Measurements from ENCODE around the gene HNRNPUL1.

The HNRNPUL1 gene

DNA sequence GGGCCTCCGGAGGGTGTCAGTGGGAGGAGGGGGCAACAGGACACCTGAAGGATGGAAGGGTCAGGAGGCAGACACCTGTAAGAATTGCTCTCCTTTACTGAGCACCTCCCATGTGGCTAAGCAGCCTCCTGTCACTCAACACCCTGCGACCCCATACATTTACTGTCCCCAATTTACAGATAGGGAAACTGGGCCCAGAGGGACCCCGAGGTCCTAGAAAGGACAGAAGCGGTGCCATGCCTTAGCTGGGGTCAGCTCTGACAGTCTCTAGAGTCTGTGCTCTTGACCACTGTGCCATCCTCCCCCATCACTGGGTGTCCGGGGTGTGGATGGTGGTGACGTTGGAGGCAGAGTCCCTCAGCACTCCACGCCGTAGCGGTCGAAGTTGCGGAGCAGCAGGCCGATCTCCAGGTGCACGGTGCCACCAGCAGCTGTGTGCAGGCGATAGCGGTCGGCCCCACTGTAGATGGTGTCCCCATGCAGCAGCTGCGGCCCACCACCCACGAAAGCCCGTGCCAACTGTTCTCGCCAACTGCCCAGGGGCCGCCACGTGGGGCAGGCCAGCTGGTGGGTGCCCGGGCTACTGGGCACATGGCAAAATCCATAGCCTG is 90.3 kb downstream of the HNRNPUL1 start:
- DNase-seq (ENCODE audit: low read depth): no peak

DNA sequence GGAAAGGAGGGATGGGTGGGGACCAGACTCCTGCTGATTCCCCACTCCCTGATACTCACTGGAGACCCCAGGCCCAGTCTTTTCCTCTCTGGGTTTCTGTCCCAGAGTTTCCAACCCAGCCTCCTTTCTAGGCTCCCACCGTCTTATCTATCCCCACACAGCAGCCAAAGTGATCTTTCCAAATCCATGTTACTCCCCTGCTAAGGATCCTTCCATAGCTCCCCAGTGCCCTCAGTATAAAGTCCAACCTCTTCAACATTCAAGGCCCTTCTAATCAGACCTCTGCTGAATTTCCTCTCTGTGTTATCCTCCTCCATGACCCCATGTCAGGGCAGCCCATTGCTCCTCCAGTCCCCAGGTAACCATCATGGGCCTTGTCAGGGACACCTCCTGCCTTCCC is 90.9 kb downstream of the HNRNPUL1 start:
- no peak for DNase-seq (ENCODE audit: low read depth)

DNA sequence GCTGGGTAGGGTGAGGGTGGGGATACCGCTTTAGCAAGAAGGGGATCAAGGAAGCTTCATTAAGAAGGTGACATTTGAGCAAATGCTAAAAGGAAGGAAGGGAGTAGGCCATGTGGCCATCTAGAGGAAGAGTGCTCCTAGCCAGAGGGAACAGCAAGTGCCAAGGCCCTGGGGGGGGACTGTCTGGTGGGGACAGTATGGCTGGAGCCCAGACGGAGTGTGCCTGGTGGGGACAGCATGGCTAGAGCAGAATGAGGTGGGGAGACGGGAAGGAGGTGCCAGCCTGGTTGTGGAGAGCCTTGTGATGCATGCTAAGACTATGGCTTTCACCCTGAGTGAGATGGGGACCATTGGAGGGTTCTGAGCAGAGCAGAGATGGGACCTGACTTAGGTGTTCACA is 91.6 kb downstream of the HNRNPUL1 start:
- no peak for DNase-seq (ENCODE audit: low read depth)

DNA sequence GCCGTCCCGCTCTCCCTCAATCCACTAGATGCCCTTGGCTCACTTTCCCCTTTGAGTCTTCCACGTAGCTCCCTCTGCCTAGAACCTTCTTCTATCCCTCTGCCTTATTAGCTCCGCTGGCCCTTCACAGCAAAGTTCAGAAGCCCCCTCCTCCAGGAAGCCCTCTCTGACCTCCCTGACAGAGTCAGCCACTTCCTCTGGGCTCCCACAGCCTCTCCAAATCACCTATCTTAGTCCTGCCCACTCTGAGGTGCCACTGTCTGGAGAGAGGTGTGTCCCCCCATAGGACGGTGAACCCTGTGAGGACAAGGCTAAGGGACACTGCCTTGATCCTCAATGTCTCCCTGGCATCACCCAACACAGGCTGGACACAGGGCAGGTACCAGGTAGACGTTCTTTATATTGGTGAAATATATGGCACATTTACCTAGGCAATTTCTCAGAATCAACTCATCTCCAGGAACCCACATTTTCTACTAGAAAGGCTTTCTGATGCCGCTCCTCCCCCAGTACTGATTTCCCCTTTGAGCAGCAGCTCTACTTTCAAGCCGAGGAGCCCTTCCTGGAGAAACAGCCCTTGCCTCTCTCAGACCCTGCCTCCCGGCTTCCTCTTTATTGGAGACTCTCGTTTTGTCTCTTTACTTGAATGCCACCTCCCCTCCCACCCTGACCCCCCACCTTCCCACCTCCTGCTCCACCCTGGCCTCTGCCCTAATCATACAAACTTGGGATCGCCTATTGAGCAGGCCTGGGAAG is 93.0 kb downstream of the HNRNPUL1 start:
- no peak for DNase-seq (ENCODE audit: low read depth)
